PC-9 (cell line): Measurements from ENCODE around the gene RNU1-2. TPM values are rescaled to one million over a fixed set of nuclear protein-coding genes. Genes with fewer than 3 reads are reported as not detected.
"Not testable (repeated sequence)": the region's sequence is repeated elsewhere in the genome, so short reads cannot be mapped to it uniquely, and the experiment has no call there.

Source experiments
- BruUV-seq: library from RNA; stranded (reverse); fragments of 400-500 nt; replicated peaks from 2 replicates; lab custom pipeline; 2021; lab: Mats Ljungman, UMichigan
- CTCF ChIA-PET: fragments of 300-600 bp; sonication (Branson Sonifier 250); formaldehyde crosslinking; loops from one replicate; lab custom pipeline; 2022; ENCODE audit warnings: antibody characterized with exemption; lab: Charles Lee
- POLR2A ChIA-PET: fragments of 300-600 bp; sonication (Branson Sonifier 250); formaldehyde crosslinking; loops from one replicate; lab custom pipeline; 2022; ENCODE audit warnings: antibody characterized with exemption; ENCODE audit not compliant: unreplicated experiment; lab: Charles Lee
- DNase-seq, 2 experiments: peaks; one replicate each; pipeline versions ENCODE4 v3.0.0 to v3.0.0-alpha.2; 2015 to 2022; ENCODE audit warnings: mixed read lengths in 1 of 2
- H2AFZ ChIP-seq: fragments of 200-600 bp; sonication (generic); 2 replicates; pipeline ENCODE4 v1.8.1; 2017; ENCODE audit warnings: antibody characterized with exemption
- H3F3A ChIP-seq: fragments of 200-600 bp; sonication (generic); 2 replicates; pipeline ENCODE4 v1.8.1; 2017; ENCODE audit warnings: antibody characterized with exemption, mild to moderate bottlenecking, low read depth; ENCODE audit not compliant: insufficient read depth
- H3K27ac ChIP-seq: fragments of 200-600 bp; sonication (generic); 2 replicates; pipeline ENCODE4 v1.6.1; 2016; ENCODE audit warnings: mixed run types
- H3K27me3 ChIP-seq: fragments of 200-600 bp; sonication (generic); 2 replicates; pipeline ENCODE4 v1.6.1; 2016; ENCODE audit warnings: low read depth, mixed run types; ENCODE audit not compliant: insufficient read depth
- H3K36me3 ChIP-seq: fragments of 200-600 bp; sonication (generic); 2 replicates; pipeline ENCODE4 v1.6.1; 2016; ENCODE audit warnings: low read depth, mixed run types
- H3K4me1 ChIP-seq: fragments of 200-600 bp; sonication (generic); replicated peaks from 2 replicates; pipeline ENCODE4 v1.6.1; 2016; ENCODE audit warnings: mixed run types; ENCODE audit not compliant: insufficient read depth
- H3K4me2 ChIP-seq: fragments of 200-600 bp; sonication (generic); 2 replicates; pipeline ENCODE4 v1.6.1; 2017; ENCODE audit warnings: mixed run types
- H3K4me3 ChIP-seq: fragments of 200-600 bp; sonication (generic); 2 replicates; pipeline ENCODE4 v1.6.1; 2016; ENCODE audit warnings: mixed run types
- H3K79me2 ChIP-seq: fragments of 200-600 bp; sonication (generic); 2 replicates; pipeline ENCODE4 v1.6.1; 2017; ENCODE audit warnings: low read depth, mixed run types
- H3K9me2 ChIP-seq: fragments of 200-600 bp; sonication (generic); 2 replicates; pipeline ENCODE4 v1.8.1; 2017; ENCODE audit warnings: mild to moderate bottlenecking; ENCODE audit not compliant: insufficient read depth
- H3K9me3 ChIP-seq: fragments of 200-600 bp; sonication (generic); 2 replicates; pipeline ENCODE4 v1.8.1; 2016; ENCODE audit warnings: low read depth; ENCODE audit not compliant: insufficient read depth
- H4K20me1 ChIP-seq: fragments of 200-600 bp; sonication (generic); 2 replicates; pipeline ENCODE4 v1.8.1; 2017; ENCODE audit not compliant: insufficient read depth
- intact Hi-C: fragments of 100-400 bp; cut with micrococcal nuclease; formaldehyde crosslinking; loops from one replicate; pipeline ENCODE4 v1.10.0; 2022; ENCODE audit not compliant: unreplicated experiment
- total RNA-seq: library from RNA; stranded (reverse); gene quantifications from 2 replicates; pipeline ENCODE4 v1.2.3, GENCODE V29; 2021
- TF ChIP-seq, protein P1 (sequence below): fragments of 200-600 bp; sonication (generic); conservative IDR thresholded peaks from 2 replicates; pipeline ENCODE4 v1.6.1; 2017; ENCODE audit warnings: mixed run types, antibody characterized with exemption, mild to moderate bottlenecking, moderate library complexity

Gene RNU1-2
- total RNA-seq, 1 experiment from 2014 or later = 1,333 TPM

DNA sequence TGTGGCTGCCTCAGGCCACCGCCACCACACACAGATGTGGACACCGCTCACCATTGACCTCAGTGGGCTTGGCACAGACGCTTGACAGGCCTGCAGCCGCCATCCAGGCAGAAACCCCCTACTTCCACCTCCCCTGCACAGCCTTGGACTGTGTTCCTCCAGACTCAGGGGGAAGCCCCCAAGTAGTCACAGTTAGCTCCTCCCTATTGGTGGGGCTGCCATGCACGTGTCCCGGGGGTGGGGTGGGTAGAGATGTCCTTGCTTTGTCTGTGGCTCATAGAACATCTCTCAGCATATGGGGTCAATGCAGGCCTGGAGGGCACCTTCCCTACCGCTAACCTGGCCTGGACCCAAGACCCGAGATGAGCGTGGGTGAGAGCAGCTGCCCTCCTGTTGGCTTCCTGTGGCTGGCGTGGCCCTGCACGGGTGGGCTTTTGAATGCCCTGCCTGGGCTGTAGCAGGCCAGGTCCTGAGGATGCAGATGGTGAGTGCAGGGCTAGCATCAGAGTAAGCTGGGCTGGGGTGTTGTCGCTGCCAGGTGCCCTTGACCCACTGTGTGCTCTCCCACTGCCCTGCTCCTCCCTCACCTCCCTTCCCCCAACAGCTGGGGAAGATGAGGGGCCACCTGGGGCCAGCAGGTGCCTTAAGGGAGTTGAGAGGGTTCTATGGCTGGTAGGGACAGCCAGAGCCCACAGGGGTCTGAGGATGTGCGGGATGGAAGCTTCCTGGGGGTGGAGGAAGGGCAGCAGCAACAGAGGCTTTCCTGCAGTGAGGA lies 32.1 kb downstream of the RNU1-2 start:
- no peak overlapping the region for H2AFZ ChIP-seq
- no peak for DNase-seq
- no peaks in the 10 kb centered on the region for H4K20me1 ChIP-seq
- no peaks in the 10 kb centered on the region for H3K36me3 ChIP-seq
- no peak overlapping the region for H3K4me3 ChIP-seq
- no peaks in the 10 kb centered on the region for H3K79me2 ChIP-seq
- no TSS peak for BruUV-seq
- H3K27me3 ChIP-seq = no peaks in the 10 kb centered on the region
- no peaks in the 10 kb centered on the region for H3K9me3 ChIP-seq
- no peaks in the 10 kb centered on the region for H3K9me2 ChIP-seq
- TF ChIP-seq, protein P1, sequence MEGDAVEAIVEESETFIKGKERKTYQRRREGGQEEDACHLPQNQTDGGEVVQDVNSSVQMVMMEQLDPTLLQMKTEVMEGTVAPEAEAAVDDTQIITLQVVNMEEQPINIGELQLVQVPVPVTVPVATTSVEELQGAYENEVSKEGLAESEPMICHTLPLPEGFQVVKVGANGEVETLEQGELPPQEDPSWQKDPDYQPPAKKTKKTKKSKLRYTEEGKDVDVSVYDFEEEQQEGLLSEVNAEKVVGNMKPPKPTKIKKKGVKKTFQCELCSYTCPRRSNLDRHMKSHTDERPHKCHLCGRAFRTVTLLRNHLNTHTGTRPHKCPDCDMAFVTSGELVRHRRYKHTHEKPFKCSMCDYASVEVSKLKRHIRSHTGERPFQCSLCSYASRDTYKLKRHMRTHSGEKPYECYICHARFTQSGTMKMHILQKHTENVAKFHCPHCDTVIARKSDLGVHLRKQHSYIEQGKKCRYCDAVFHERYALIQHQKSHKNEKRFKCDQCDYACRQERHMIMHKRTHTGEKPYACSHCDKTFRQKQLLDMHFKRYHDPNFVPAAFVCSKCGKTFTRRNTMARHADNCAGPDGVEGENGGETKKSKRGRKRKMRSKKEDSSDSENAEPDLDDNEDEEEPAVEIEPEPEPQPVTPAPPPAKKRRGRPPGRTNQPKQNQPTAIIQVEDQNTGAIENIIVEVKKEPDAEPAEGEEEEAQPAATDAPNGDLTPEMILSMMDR = no peak
- no peaks in the 10 kb centered on the region for H3K4me1 ChIP-seq
- no peak overlapping the region for H3K27ac ChIP-seq
- H3F3A ChIP-seq = no peaks in the 10 kb centered on the region
- POLR2A ChIA-PET = no interaction called here
- H3K4me2 ChIP-seq = no peak overlapping the region
- CTCF ChIA-PET = no interaction called here
- intact Hi-C loops = no loop called here

DNA sequence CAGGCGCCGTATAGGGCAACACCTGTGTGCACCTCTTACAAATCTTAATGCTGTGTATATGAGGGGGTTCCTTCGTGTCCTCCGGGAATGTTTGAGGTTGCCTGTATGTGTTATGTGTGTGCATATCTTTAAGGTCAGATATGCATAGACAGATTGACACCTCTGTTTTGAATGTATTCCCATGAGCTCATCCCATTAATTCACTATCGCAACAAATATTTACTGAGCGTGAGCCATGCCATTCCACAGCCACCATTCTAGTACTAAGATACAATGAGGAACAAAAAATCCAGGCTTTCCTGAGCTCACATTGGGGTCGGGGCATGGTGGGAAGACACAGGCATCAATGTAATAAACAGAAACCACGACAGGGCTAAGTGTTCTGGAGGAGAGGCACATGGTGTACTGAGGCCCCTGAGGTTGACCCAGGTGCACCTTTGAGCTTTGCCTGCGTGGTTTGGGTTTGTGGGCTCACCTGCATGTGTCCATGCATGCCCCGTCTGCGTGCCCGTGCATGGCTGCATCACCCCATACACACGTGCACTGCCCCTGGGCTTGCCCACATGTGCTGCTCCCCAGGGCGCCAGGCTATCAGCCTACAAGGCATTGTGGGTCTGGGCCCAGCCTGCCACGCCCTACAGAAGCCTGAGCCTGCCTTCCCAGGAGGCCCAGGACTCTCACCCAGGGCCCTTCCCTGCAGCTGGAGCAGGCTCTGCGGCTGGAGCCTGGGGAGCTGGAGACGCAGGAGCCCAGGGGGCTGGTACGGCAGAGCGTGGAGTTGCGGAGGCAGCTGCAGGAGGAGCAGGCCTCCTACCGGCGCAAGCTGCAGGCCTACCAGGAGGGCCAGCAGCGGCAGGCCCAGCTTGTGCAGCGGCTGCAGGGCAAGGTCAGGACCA lies 33.6 kb downstream of the RNU1-2 start:
- CTCF ChIA-PET = interaction anchor here (0.7 kb wide), 1 partner anchor 22 kb away, joined by 4 read pairs; no protein-coding TSS in a partner anchor

GRCh38 chr1:16931206-16931934 lies 35.6 kb downstream of the RNU1-2 start:
- H3K4me2 ChIP-seq, DNase-seq, H3K9me2 ChIP-seq, H2AFZ ChIP-seq, H4K20me1 ChIP-seq, H3K79me2 ChIP-seq, POLR2A ChIA-PET, H3K27me3 ChIP-seq, CTCF ChIA-PET, H3K27ac ChIP-seq, intact Hi-C loops, BruUV-seq, H3K4me1 ChIP-seq, H3K4me3 ChIP-seq, H3K36me3 ChIP-seq, H3F3A ChIP-seq, H3K9me3 ChIP-seq: not testable (repeated sequence)

More for the DNA sequence above, 33.6 kb downstream of the RNU1-2 start:
- H3F3A ChIP-seq, BruUV-seq, DNase-seq, POLR2A ChIA-PET, H4K20me1 ChIP-seq, H3K4me2 ChIP-seq, H2AFZ ChIP-seq, H3K27ac ChIP-seq, H3K27me3 ChIP-seq, H3K9me3 ChIP-seq, H3K4me3 ChIP-seq, H3K9me2 ChIP-seq, H3K4me1 ChIP-seq, H3K36me3 ChIP-seq, intact Hi-C loops, H3K79me2 ChIP-seq: not testable (repeated sequence)

- DNase-seq, H3F3A ChIP-seq, H3K9me3 ChIP-seq, H3K79me2 ChIP-seq, H3K27me3 ChIP-seq, BruUV-seq, H3K27ac ChIP-seq, CTCF ChIA-PET, H3K4me2 ChIP-seq, H4K20me1 ChIP-seq, H2AFZ ChIP-seq, H3K36me3 ChIP-seq, intact Hi-C loops, H3K9me2 ChIP-seq, H3K4me3 ChIP-seq, H3K4me1 ChIP-seq: not testable (repeated sequence)
- POLR2A ChIA-PET = interaction anchor here (0.6 kb wide), 1 partner anchor 21 kb away, joined by 3 read pairs; no protein-coding TSS in a partner anchor
These were observed 38.2 kb downstream of the RNU1-2 start for GRCh38 chr1:16933945-16934344.

DNA sequence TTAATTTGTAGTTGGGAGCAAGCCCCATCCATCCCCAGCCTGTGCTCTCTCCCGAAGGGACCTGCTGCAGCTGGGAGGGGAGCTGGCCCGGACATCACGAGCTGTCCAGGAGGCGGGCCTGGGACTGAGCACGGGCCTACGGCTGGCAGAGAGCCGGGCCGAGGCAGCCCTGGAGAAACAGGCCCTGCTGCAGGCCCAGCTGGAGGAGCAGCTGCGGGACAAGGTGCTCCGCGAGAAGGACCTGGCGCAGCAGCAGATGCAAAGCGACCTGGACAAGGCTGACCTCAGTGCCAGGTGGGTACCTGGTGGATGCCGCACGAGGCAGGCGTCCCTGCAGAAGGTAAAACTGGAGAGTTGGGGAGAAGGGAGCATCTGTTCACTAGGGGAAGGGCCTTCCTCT lies 40.8 kb downstream of the RNU1-2 start:
- CTCF ChIA-PET, H3K4me3 ChIP-seq, BruUV-seq, intact Hi-C loops, H3K27ac ChIP-seq, H3K9me2 ChIP-seq, H3K4me2 ChIP-seq, H3K27me3 ChIP-seq, DNase-seq, H4K20me1 ChIP-seq, POLR2A ChIA-PET, H3K4me1 ChIP-seq, H3F3A ChIP-seq, H3K36me3 ChIP-seq, H3K79me2 ChIP-seq, H3K9me3 ChIP-seq, H2AFZ ChIP-seq: not testable (repeated sequence)
